Neural cell (in vitro differentiated cells): ENCODE data around the gene ASB10. TPM values are rescaled to one million over a fixed set of nuclear protein-coding genes. Genes with fewer than 3 reads are reported as not detected.
A peak's percentile ranks its signal among the peaks of the same experiment; 100 is the strongest.

Source experiments
- H2AFZ ChIP-seq: fragments of 200-600, 300-800 bp; sonication (generic), shearing (Covaris generic); 2 replicates; pipeline ENCODE4 v1.6.0; 2014; ENCODE audit warnings: low read depth, mild to moderate bottlenecking, antibody characterized with exemption, low read length, moderate library complexity
- H3F3A ChIP-seq: fragments of 200-600 bp; shearing (Covaris generic); 2 replicates; pipeline ENCODE4 v1.6.1; 2016; ENCODE audit warnings: mild to moderate bottlenecking, moderate library complexity, mixed read lengths, antibody characterized with exemption, low read length; ENCODE audit not compliant: insufficient read depth, poor library complexity, severe bottlenecking
- H3K27ac ChIP-seq: fragments of 200-600, 300-800 bp; sonication (generic), shearing (Covaris generic); 2 replicates; pipeline ENCODE4 v1.5.1; 2014; ENCODE audit warnings: mild to moderate bottlenecking, low read length, moderate library complexity
- H3K27me3 ChIP-seq: fragments of 300-800, 200-600 bp; sonication (generic), shearing (Covaris generic); 2 replicates; pipeline ENCODE4 v1.6.0; 2014; ENCODE audit warnings: mild to moderate bottlenecking, low read depth, low read length, moderate library complexity; ENCODE audit not compliant: insufficient read depth
- H3K36me3 ChIP-seq: fragments of 300-800, 200-600 bp; sonication (generic), shearing (Covaris generic); 2 replicates; pipeline ENCODE4 v1.5.1; 2014; ENCODE audit warnings: mild to moderate bottlenecking, antibody characterized with exemption, low read length, moderate library complexity; ENCODE audit not compliant: insufficient read depth
- H3K4me2 ChIP-seq: fragments of 300-800, 200-600 bp; sonication (generic), shearing (Covaris generic); 2 replicates; pipeline ENCODE4 v1.6.0; 2014; ENCODE audit warnings: mild to moderate bottlenecking, low read length
- H3K4me3 ChIP-seq: fragments of 300-800, 200-600 bp; sonication (generic), shearing (Covaris generic); 2 replicates; pipeline ENCODE4 v1.5.1; 2014; ENCODE audit warnings: mild to moderate bottlenecking, low read length, moderate library complexity
- H3K79me2 ChIP-seq: fragments of 200-600 bp; shearing (Covaris generic); replicated peaks from 2 replicates; pipeline ENCODE4 v1.6.0; 2014; ENCODE audit warnings: mild to moderate bottlenecking, low read length, moderate library complexity; ENCODE audit not compliant: insufficient read depth
- H3K9ac ChIP-seq: fragments of 300-800, 200-600 bp; sonication (generic), shearing (Covaris generic); 2 replicates; pipeline ENCODE4 v1.6.1; 2016; ENCODE audit warnings: mild to moderate bottlenecking, low read length, mixed read lengths
- H3K9me2 ChIP-seq: fragments of 200-600 bp; shearing (Covaris generic); 2 replicates; pipeline ENCODE4 v1.6.1; 2016; ENCODE audit warnings: mild to moderate bottlenecking, low read length, mixed read lengths; ENCODE audit not compliant: insufficient read depth
- H3K9me3 ChIP-seq: fragments of 200-600, 300-800 bp; sonication (generic), shearing (Covaris generic); 2 replicates; pipeline ENCODE4 v1.6.1; 2016; ENCODE audit warnings: mild to moderate bottlenecking, mixed run types, low read length, moderate library complexity, mixed read lengths
- H4K20me1 ChIP-seq: fragments of 200-600 bp; shearing (Covaris generic); 2 replicates; pipeline ENCODE4 v1.6.1; 2016; ENCODE audit warnings: mild to moderate bottlenecking, mixed run types; ENCODE audit not compliant: insufficient read depth
- EP300 ChIP-seq: fragments of 450-650 bp; conservative IDR thresholded peaks from 2 replicates; pipeline ENCODE4 v1.6.1; 2014; ENCODE audit warnings: antibody characterized with exemption, mild to moderate bottlenecking, moderate library complexity; ENCODE audit not compliant: poor library complexity, severe bottlenecking
- EZH2 ChIP-seq: fragments of 200-600, 300-800 bp; shearing (Covaris generic), sonication (generic); IDR thresholded peaks from 2 replicates; pipeline ENCODE4 v1.6.1; 2014; ENCODE audit warnings: antibody characterized with exemption, low read length, borderline replicate concordance, mild to moderate bottlenecking; ENCODE audit not compliant: insufficient read depth, poor library complexity, severe bottlenecking
- MXI1 ChIP-seq: fragments of 450-650 bp; conservative IDR thresholded peaks from 2 replicates; pipeline ENCODE4 v1.6.1; 2014; ENCODE audit warnings: antibody characterized with exemption, mild to moderate bottlenecking; ENCODE audit not compliant: poor library complexity, severe bottlenecking
- POLR2AphosphoS5 ChIP-seq: IDR thresholded peaks from 2 replicates; pipeline ENCODE4 v1.6.1; 2012
- RAD21 ChIP-seq: fragments of 450-650 bp; conservative IDR thresholded peaks from 2 replicates; pipeline ENCODE4 v1.6.1; 2014; ENCODE audit warnings: antibody characterized with exemption, mild to moderate bottlenecking, moderate library complexity
- SMC3 ChIP-seq: fragments of 450-650 bp; conservative IDR thresholded peaks from 2 replicates; pipeline ENCODE4 v1.6.1; 2014; ENCODE audit warnings: antibody characterized with exemption, mild to moderate bottlenecking, moderate library complexity; ENCODE audit not compliant: poor library complexity
- TAF1 ChIP-seq: IDR thresholded peaks from 2 replicates; pipeline ENCODE4 v1.6.1; 2012; ENCODE audit warnings: low read depth
- polyA plus RNA-seq: library from polyadenylated mRNA; depleted of rRNA; stranded (reverse); fragments of >200 nt; gene quantifications from 2 replicates; pipeline ENCODE4 v1.2.3, GENCODE V29; 2014
- TF ChIP-seq, protein P1 (sequence below): fragments of 450-650 bp; IDR thresholded peaks from 2 replicates; pipeline ENCODE4 v1.5.1; 2014; ENCODE audit warnings: antibody characterized with exemption, mild to moderate bottlenecking, moderate library complexity; ENCODE audit not compliant: poor library complexity, severe bottlenecking
- TF ChIP-seq, protein P2 (sequence below): IDR thresholded peaks from 2 replicates; pipeline ENCODE4 v1.6.1; 2012; ENCODE audit warnings: borderline replicate concordance

Gene ASB10
- polyA plus RNA-seq, 1 donor from 2014 or later, result not detected

DNA sequence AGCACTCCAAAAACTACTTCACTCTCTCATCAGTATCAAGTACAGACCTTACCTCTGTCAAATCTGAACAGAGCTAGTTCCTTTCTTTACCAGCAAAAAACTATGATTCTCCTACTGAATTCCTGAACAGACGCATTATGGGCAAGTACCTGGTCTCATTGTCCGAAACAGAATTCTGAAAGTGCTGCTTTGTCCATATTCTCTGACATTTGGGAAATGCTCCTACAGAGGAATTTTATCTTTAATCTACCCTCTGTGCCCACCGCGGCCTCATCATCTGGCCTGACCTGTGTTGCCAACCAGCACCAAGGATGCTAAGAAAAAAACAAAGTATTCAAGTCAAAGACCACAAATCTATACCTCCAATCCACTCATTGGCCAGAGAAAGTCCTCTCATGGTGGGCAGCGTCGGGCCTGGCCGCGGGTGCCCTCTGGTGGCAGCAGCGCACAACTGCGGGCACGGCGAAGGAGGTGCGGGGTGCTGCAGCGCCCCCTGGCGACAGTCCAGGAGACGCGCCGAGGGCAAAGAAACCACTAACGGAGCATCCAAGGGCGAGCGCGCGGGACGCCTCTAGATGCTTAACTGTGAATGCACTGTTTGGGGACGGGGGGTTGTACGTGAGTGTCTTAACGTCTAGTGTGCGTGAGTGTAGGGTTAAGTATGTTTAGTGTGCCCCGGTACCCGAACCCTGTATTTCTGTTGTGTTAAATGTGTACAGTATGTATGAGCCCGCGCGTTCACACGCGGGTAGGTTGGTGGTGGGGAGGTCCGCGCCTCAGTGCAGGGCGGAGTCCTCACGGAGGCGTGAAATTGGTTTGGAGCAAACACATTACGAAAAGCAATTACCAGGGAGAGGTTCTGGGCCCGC lies 14.5 kb downstream of the ASB10 start:
- H3K36me3 ChIP-seq, result no peaks in the 10 kb centered on the region
- no peak overlapping the region for H3K27ac ChIP-seq
- H3K9me2 ChIP-seq, result no peaks in the 10 kb centered on the region
- TF ChIP-seq EP300 (no peak), RAD21 (peak; percentile 87), SMC3 (peak; percentile 97), MXI1 (no peak), EZH2 (no peak)
- TF ChIP-seq, protein P1, sequence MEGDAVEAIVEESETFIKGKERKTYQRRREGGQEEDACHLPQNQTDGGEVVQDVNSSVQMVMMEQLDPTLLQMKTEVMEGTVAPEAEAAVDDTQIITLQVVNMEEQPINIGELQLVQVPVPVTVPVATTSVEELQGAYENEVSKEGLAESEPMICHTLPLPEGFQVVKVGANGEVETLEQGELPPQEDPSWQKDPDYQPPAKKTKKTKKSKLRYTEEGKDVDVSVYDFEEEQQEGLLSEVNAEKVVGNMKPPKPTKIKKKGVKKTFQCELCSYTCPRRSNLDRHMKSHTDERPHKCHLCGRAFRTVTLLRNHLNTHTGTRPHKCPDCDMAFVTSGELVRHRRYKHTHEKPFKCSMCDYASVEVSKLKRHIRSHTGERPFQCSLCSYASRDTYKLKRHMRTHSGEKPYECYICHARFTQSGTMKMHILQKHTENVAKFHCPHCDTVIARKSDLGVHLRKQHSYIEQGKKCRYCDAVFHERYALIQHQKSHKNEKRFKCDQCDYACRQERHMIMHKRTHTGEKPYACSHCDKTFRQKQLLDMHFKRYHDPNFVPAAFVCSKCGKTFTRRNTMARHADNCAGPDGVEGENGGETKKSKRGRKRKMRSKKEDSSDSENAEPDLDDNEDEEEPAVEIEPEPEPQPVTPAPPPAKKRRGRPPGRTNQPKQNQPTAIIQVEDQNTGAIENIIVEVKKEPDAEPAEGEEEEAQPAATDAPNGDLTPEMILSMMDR, result peak; percentile 100
- TF ChIP-seq, protein P2, sequence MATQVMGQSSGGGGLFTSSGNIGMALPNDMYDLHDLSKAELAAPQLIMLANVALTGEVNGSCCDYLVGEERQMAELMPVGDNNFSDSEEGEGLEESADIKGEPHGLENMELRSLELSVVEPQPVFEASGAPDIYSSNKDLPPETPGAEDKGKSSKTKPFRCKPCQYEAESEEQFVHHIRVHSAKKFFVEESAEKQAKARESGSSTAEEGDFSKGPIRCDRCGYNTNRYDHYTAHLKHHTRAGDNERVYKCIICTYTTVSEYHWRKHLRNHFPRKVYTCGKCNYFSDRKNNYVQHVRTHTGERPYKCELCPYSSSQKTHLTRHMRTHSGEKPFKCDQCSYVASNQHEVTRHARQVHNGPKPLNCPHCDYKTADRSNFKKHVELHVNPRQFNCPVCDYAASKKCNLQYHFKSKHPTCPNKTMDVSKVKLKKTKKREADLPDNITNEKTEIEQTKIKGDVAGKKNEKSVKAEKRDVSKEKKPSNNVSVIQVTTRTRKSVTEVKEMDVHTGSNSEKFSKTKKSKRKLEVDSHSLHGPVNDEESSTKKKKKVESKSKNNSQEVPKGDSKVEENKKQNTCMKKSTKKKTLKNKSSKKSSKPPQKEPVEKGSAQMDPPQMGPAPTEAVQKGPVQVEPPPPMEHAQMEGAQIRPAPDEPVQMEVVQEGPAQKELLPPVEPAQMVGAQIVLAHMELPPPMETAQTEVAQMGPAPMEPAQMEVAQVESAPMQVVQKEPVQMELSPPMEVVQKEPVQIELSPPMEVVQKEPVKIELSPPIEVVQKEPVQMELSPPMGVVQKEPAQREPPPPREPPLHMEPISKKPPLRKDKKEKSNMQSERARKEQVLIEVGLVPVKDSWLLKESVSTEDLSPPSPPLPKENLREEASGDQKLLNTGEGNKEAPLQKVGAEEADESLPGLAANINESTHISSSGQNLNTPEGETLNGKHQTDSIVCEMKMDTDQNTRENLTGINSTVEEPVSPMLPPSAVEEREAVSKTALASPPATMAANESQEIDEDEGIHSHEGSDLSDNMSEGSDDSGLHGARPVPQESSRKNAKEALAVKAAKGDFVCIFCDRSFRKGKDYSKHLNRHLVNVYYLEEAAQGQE, result no peak
- no peaks in the 10 kb centered on the region for H3K9me3 ChIP-seq
- no peaks in the 10 kb centered on the region for H3F3A ChIP-seq
- H3K4me3 ChIP-seq, result no peak overlapping the region
- H4K20me1 ChIP-seq, result no peaks in the 10 kb centered on the region
- H3K4me2 ChIP-seq, result no peak overlapping the region
- H3K79me2 ChIP-seq, result no peaks in the 10 kb centered on the region
- H2AFZ ChIP-seq, result no peak overlapping the region
- H3K9ac ChIP-seq, result no peak overlapping the region
- peaks cover 32% of the 10 kb centered on the region for H3K27me3 ChIP-seq

DNA sequence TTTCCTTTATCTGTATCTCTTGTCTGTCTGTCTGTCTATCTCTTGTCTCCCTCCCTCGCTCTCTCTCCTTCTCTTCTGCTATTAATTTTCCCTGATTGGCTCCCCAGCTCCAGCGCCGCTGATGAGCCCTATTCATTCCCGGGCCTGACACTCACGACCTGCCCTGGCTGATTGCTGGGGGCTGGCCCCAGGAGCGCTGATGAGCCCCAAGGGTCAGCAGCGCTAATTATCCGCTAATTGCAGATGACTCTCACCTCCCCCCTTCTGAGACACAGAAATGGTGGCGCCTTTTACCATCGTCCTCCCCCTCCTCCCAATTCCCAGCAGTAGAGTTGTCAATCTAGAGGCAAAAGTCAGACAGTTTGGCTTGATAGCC lies 18.3 kb downstream of the ASB10 start:
- H3K9me2 ChIP-seq, result no peaks in the 10 kb centered on the region
- H3K79me2 ChIP-seq, result no peaks in the 10 kb centered on the region
- no peaks in the 10 kb centered on the region for H3K36me3 ChIP-seq
- no peaks in the 10 kb centered on the region for H3F3A ChIP-seq
- H3K27ac ChIP-seq, result no peak overlapping the region
- no peaks in the 10 kb centered on the region for H4K20me1 ChIP-seq
- TF ChIP-seq MXI1, result no peak
- TF ChIP-seq EZH2, result no peak
- TF ChIP-seq, protein P2, result no peak
- TF ChIP-seq, protein P1, result no peak
- no peak for TF ChIP-seq EP300
- no peak for TF ChIP-seq SMC3
- no peak for TF ChIP-seq RAD21
- no peak for TF ChIP-seq TAF1
- TF ChIP-seq POLR2AphosphoS5, result no peak
- H2AFZ ChIP-seq, result no peak overlapping the region
- no peaks in the 10 kb centered on the region for H3K9me3 ChIP-seq
- no peak overlapping the region for H3K4me2 ChIP-seq
- no peak overlapping the region for H3K4me3 ChIP-seq
- H3K9ac ChIP-seq, result no peak overlapping the region
- H3K27me3 ChIP-seq, result peaks cover 69% of the 10 kb centered on the region
